ENCODE data around the gene EGFR.
A peak's percentile ranks its signal among the peaks of the same experiment; 100 is the strongest.

EGFR gene

DNA sequence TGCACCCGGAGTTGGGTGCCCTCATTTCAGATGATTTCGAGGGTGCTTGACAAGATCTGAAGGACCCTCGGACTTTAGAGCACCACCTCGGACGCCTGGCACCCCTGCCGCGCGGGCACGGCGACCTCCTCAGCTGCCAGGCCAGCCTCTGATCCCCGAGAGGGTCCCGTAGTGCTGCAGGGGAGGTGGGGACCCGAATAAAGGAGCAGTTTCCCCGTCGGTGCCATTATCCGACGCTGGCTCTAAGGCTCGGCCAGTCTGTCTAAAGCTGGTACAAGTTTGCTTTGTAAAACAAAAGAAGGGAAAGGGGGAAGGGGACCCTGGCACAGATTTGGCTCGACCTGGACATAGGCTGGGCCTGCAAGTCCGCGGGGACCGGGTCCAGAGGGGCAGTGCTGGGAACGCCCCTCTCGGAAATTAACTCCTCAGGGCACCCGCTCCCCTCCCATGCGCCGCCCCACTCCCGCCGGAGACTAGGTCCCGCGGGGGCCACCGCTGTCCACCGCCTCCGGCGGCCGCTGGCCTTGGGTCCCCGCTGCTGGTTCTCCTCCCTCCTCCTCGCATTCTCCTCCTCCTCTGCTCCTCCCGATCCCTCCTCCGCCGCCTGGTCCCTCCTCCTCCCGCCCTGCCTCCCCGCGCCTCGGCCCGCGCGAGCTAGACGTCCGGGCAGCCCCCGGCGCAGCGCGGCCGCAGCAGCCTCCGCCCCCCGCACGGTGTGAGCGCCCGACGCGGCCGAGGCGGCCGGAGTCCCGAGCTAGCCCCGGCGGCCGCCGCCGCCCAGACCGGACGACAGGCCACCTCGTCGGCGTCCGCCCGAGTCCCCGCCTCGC, at the start of gene EGFR:
Gene EGFR, plus strand, starts transcription at position 657 of the 830 bp plus-strand sequence. CDS start 261 bp downstream, outside the sequence.
- DNase-seq: no peak

DNA sequence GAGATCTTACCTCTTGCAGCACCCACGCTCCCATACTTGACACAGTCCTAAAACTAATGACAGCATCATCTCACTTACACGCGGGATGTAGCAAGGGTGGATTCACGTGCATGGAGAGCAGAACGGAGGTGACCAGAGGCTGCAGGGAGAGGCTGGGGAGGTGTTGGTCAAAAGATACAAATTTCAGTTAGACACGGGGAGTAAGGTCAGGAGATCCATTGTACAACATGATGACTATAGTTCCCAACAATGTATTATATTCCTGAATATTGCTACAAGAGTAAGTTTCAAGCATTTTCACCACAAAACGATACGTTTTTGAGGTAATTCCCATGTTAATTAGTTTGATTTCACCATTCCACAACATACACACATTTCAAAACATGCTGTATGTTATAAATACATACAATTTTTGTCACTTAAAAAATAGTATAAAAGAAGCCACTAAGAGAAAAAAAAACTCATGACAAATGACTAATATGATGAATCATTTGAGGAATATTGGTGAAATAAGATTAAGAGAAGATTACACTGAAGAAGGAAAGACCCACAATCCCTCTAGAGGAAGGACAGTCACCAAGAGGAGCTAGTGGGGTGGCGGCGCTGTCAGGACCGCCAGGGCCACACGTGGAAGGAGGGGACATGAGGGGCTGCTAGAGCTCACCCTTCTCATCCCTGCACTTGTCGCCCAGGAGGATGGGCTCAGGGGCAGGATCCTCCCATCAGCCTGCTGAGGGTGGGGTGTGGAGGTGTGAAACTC, 49.4 kb upstream of the EGFR start:
- no peak for DNase-seq

DNA sequence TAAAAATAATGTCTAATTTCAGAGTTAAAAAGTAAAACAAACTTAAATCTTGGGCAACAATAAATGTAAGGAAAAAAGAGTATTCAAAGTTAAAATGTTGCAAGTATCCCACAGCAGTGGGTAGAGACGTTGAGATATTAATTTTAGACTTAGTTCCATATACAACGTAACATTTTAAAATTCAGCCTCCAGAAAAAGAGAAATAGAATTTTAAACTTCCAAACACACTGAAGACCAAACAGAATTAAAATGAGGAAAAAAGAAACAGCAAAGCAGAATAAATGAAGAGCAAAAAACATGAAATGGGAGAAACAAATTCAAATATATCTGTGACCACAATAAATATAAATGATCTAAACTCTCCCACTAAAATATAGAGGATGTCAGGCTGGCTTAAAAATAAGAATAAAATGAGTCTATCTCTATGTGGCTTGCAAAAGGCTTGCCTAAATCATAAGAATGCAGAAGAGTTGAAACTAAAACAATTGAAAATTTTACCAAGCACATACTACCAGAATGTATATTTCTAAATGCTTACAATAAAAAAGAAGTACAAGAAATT, 46.0 kb upstream of the EGFR start:
- no peak for DNase-seq

DNA sequence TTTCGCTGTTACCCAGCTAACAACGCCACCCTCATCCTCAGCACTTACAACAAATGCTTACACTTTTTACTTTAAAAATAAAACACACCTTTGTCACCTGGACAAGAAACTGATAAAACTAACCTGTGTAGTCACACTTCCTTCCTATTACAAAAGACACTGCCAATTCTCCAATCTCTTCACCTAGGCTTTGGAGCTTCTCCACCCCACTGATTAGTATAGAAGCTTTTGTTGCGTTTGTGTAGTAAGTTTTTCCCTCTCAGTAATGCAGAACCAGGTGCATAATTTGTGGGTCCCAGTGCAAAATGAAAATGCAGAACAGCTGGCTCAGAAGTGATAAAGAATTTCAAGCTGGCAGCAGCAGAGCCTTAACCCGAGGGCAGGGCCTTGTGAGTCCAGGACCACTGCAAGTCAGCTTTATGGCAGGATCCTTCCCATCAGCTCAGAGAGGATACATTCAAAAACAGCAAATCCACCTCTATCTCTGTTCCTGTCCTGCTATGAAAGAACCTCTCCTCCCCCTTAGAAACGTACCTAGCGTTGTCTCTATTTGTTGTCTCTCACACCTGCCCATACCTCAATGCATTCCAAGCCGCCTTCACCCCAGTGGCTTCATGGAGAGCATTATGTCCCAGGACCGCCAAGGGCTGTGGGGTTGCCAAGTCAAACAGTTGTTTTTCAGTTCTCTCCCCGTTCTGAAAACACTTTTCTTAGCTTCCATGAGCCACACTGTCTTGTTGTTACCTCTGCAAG, 40.3 kb upstream of the EGFR start:
- no peak for DNase-seq

DNA sequence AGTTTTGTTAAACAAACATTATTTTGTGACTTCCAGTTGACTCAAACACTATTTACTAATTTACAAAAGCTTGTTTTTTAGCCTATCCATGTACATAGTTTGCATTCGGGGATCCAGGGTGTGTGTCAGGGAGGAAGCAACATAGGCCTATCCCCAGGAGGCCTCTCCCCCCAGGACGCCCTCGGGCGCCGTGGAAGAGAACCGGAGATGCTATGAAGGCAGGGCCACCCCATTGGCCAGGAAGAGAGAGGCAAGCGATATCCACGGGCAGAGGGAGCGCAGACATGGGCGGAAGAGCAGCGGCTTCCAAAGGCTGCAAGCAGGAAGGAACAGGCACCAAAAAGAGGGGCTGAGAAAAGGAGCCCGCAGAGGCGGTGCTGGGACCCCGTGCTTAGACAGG, 38.3 kb upstream of the EGFR start:
- DNase-seq: no peak

DNA sequence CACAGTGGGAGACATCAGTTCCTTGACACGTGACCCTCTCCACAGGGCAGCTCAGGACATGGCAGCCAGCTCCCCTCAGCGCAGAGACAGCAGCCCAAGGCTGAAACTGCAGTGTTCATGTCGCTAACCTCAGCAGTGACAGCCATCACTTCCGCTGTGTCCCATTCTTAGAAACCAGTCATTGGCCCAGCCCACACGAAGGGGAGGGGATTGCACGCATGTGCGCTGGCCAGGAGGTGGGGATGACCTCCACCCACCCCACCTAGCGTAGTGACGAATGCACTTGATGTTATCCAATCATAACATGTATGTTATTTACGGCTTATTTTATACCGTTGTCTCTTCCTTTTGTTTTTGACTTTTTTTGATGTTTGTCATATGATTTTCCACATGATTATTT, 36.9 kb upstream of the EGFR start:
- peak; percentile 16 for DNase-seq

DNA sequence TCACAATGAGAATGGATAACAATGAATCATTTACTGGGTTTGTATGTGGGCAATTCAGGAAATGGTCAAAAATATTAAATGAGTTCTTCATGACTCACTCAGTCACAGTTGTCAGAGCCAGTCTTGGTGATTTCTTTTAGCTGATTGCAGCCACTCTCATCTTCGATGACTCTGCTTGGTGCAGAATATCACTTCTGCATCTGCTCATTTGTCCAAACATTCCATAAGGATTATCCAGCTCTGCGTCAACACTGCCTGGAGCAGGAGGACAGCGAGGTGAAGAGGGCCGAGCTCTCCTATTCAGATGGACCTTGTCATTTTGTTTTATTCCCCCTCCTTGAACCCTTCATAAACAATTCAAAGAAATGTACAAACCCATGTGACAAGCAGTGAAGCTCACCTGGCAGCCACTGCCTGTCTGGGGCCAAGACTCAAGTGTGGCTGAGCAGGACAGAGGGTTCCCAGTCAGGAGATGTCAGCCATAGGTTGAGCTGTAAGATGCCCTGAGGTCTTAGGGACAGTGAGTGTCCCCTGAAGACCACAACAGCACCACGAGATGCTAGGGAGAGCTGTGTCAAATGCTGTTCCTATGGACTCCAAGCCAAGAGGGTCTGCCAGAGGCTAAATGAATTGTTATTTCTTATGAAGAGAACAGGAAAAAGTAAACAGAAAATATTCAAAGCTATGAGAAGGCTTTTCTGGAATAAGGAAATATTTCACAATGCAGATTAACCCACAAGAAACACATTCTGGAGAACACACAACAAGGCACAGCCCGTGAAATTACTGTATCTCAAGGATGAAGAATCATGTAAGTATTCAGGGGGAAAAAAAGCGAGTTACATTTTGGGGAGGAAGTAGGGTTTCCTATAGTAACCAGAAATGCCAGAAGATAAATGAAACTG, 33.1 kb upstream of the EGFR start:
- no peak for DNase-seq

DNA sequence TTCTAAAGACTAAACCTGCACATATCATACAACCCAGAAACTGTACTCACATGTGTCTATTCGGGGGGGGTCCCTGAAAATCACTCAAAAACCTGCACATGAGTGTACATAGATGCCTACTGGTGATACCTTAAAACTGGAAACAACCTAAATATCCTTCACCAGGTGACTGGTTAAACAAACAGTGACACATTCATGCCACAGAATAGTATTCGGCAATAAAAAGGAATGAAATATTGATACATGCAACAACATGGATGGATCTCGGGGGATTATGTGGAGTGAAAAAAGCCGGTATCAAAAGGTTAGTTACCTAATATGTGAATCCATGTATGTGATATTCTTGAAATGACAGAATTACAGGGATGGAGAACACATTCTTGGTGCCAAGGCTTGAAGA, 32.1 kb upstream of the EGFR start:
- no peak for DNase-seq

DNA sequence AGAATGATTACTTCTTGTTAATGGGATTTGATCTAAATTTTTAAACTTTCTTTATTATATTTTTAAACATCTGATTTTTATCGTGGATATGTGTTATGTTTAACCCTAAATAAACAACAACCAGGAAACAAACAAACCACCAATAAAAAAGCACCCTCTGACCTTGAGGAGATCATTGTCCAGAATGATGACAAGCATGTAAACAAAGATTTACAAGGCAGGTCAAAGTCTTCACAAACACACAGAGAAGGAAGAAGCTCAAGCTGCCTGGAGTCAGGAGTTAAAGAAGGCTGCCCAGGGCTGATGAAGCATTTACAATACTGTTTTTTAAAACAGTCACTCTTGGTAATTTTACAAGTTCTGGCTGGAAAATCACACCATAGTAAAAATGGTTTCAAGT, 31.0 kb upstream of the EGFR start:
- no peak for DNase-seq

DNA sequence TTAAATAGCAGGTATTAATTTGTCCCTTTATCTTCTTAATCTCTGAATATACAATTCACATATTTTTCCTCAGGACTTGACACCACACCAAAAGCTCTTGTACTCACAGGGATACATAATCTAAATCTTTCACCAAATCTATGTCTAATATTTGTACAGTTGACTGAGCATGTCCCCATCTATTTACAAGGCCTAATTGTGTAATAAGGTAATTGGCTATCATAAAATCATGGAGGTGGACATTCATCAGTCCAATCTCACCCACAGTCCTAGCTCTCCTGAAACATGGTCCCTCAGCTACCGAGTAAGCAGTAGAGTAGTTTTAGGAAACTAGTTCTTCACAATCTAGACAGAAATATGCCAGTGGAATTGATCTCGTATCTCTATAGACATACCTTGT, 30.3 kb upstream of the EGFR start:
- no peak for DNase-seq

DNA sequence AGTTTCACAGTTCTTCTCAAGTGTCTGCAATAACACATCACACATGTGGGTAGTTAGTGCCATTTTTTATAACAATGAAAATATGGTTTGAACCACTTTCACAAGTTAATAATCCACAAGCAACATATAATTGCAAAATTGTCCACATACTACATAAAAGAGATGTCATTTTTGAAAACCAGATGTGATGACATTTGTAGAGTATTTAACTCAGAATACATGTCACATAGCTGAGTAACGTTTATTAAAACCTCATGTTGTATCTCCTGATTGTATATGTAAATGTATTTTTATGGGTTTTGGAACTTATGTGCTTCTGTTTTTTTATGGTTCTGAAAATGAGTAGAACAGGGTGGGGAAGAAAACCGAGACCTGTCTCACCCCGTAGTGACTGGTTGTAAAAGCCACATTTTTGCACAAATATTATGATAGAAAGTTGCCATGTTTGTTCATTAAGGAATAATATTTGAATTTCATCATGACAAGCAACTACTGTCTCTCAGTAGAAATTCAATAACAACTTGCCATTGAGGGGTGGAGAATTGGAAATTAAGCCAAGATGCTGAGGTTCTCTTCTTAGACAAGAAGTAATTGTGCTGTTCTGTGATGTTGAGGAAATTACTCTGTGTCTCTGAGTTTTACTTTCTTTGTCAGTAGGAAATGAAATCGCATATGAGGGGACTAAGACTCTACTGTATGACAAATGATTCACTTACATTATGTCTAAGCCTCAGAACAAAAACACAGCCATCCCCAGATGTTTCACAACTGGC, 29.2 kb upstream of the EGFR start:
- no peak for DNase-seq

DNA sequence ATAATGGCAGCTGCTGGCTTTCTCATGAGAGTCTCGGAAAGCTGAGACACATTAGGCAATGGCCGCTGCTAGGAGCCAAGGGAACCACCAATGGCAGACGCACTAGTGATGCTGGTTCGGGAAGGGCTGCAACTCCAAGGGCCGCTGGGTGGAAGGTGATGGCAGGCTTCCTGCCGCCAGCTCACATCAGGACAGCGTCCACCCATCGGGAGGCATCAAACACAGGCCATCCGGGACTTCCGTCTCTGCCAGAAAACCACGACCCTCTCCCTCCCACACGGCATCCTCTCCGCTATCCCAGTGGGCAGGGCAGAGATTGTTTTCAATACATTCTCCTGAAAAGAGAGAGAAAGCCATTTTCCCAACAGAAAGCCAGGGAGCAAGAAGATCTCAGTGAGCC, 27.5 kb upstream of the EGFR start:
- no peak for DNase-seq

DNA sequence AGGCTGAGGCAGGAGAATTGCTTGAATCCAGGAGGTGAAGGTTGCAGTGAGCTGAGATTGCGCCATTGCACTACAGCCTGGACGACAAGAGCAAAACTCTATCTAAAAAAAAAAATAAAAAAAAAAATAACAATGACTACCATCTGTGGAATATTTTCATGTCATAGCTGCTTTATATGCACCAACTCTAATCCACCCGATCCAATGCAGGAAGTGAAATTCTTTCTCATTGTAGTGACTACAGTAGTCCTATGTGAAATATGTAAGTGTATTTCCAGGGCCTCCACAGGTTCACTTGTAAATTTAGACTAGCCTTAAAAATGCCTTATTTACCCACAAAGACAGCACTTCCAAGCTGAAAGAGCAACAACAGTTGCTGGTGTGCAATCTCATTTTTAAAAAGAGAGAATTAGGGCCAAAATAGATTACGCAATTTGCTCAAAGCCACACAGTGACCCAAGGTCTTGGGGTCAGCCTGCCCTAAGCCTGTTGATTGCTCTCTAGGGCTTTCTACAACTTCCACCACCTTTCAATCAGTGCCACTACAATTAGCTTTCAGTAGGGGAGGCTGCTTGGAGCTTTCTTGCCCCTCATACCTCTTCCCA, 25.8 kb upstream of the EGFR start:
- DNase-seq: no peak

DNA sequence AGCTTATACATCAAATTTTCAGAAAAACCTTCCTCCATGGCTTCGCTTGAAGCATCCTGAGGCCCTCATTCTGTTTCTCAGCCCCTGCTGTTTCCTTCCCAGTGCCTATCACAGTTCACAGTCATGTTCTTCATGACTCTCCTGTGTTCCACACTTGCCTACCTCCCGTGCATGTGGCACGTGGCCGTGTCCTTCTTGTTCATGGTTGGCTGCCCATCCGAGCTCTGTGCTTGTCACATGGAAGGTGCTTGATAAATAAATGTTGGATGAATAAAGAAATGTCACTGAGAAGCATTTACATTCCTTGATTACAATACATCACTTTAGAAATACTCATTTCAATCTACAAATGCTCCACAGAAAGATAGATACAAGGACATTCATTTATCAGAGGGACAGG, 23.7 kb upstream of the EGFR start:
- no peak for DNase-seq

DNA sequence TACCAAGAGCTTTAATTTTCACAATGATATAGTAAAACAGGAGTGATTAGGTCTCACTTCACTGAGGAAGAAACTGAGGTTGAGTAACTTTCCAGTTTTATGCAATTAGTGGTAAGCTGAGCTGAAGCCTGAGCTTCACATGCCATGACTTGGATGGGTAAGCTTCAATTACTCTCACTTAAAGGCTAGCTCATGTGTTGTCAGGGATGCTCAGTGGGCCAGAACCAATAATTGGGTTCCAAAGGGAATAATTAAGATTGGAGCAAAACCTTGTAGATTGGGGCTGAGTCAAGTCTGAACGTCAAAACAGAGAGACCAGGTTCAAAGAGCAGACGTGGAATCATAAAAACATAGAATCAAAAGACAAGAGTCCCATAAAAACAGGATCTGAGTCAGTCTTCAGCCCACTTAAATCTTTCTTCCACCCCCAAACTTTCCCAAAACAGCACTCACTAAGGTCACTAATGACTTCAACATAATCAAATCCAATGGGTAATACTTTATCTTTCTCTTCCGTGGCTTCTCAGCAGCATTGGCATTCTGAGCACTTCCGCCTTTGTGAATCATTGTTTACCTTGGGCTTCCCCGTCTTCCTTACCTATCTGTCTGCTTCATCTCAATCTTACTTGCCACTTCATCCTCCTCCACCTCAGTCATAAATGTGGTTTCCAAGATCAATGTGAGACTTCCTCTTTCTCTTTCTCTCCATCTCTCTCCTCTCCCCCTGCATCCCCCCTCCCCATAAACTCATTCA, 23.0 kb upstream of the EGFR start:
- DNase-seq: no peak

DNA sequence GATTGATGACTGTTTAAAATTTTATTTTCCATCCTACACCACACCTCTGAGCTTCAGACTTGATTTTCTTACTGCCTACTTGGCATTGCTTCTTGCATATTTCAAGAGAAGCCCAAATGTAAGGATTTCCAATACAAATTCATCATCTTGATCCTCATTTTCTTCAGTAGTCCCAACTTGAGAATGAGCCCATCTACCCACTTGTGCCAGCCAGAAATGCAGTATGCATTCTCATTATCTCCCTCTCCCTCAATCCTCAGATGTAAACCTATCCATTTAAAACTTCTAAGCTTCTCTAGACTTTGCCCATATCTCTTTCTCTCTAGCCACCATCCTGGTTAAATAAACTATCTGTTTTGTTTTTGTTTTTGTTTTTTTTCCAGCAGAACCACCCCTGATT, 22.4 kb upstream of the EGFR start:
- no peak for DNase-seq

DNA sequence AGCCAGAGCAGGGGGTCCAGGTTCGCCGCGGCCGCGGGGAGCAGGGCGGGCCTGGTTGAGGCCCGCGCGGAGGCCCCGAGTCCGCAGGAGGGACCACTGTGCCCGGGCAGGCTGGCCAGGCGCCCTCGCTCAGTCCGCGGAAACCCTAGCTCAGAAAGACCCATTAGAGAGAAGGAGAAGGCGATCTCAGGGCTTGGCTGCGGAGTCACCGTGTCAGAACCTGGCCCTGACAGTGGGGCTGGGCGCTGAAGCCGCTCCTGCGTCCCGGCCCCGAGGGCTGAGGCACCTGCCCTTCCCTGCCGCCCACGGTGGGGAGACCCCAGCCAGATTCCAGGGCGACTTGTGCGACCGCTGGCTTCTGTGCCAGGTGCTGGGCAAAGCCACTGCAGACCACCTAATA, 14.2 kb upstream of the EGFR start:
- no peak for DNase-seq

DNA sequence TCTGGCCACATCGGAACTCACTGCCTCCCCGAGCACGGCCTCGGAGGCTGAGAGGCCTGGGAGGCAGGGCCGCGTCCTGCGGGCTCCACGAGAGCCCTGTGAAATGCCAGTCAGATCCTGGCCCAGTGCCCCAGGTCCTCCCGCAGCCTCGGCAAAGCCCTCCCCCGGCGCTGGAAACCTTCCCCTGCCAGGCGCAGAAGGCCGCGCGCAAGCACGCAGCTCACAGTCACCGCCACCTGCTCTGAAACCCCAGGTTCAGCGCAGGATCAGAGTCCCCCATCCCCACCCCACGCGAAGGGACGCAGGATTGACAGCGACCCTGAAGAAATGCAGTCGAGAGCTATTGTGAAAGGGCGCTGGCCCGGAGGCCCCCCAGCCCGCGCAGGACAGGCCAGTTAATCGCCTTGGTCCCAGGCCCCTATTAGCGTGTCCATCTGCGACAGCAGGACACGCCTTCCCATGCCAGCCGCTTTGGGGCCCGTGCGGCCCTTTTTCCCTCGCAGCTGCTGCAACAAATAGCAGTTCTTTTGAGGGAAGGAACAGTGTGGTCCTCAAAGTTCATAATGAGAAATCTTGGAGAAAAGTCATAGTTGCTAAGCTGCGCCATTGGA, 13.5 kb upstream of the EGFR start:
- no peak for DNase-seq

DNA sequence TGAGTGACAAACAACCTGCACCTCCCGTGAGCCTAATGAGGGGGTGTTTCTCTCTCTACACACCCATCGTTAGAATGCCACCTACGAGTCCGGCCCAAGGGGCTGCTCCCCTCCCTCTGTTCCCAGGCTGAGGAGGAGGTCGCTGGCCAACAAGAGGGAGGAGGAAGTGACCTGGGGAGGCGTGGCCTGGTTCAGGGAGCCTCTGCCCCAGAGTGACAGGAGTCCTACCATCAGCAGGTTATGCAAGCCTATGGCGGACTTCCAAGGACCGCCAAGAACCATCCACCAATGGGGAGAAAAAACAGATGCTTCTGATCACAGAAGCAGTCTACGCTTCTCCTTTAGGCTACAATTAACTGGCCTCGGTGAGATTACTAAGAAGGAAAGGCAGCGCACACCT, 12.3 kb upstream of the EGFR start:
- DNase-seq: peak; percentile 22

DNA sequence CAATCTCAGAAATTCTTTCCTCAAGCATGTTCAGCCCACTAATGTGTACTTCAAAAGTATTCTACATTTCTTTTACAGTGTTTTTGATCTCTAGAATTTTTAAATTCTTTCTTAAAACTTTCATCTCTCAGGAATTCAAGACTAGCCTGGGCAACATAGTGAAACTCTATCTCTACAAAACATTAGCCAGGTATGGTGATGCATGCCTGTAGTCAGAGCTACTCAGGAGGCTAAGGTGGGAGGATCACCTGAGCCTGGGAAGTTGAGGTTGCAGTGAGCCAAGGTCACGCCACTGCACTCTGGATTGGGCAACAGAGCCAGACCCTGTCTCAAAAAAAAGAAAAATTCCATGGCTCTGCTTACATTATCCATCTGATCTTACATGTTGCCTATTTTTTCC, 5.0 kb upstream of the EGFR start:
- no peak for DNase-seq
